Esophagus (tissue), 2 donors: ENCODE measurements around the gene PAPPA2. TPM values are rescaled to one million over a fixed set of nuclear protein-coding genes. Genes with fewer than 3 reads are reported as not detected.
"Not testable (repeated sequence)": the region's sequence is repeated elsewhere in the genome, so short reads cannot be mapped to it uniquely, and the experiment has no call there.

Experiments
- H3K27ac ChIP-seq, 2 donors: one replicate each; pipeline ENCODE4 v1.5.1; 2013; ENCODE audit warnings: low read depth in 2 of 2, mild to moderate bottlenecking in 2 of 2, inconsistent platforms in 1 of 2, low read length in 1 of 2, moderate library complexity in 1 of 2
- H3K27me3 ChIP-seq, 2 donors: one replicate each; pipeline ENCODE4 v1.6.1; 2013; ENCODE audit warnings: low read length in 2 of 2, control low read depth in 1 of 2, mild to moderate bottlenecking in 1 of 2; ENCODE audit not compliant: insufficient read depth in 2 of 2, control insufficient read depth in 1 of 2
- H3K36me3 ChIP-seq, 2 donors: one replicate each; pipeline ENCODE4 v1.6.1; 2013; ENCODE audit warnings: low read length in 1 of 2; ENCODE audit not compliant: control insufficient read depth in 2 of 2, insufficient read depth in 2 of 2
- H3K4me1 ChIP-seq, 2 donors: one replicate each; pipeline ENCODE4 v1.6.1; 2013; ENCODE audit warnings: low read length in 1 of 2; ENCODE audit not compliant: control insufficient read depth in 2 of 2, insufficient read depth in 2 of 2
- H3K4me3 ChIP-seq, 2 donors: one replicate each; pipeline ENCODE4 v1.5.1; 2013; ENCODE audit warnings: low read length in 2 of 2, mild to moderate bottlenecking in 2 of 2, low read depth in 1 of 2, moderate library complexity in 1 of 2
- H3K9me3 ChIP-seq, 2 donors: one replicate each; pipeline ENCODE4 v1.6.1; 2013; ENCODE audit warnings: mild to moderate bottlenecking in 2 of 2, low read depth in 1 of 2, low read length in 1 of 2, moderate library complexity in 1 of 2; ENCODE audit not compliant: control insufficient read depth in 2 of 2, insufficient read depth in 1 of 2
- WGBS, 2 donors: extraction: QIAGEN DNeasy Blood & Tissue Kit; methylation state at CpG; one replicate each; pipeline ENCODE4 v1.1.7; 2013; 5-methylcytosine and 5-hydroxymethylcytosine counted together
- polyA plus RNA-seq, 2 donors: library from polyadenylated mRNA; stranded (reverse); fragments of 200-250 nt; gene quantifications; one replicate each; pipeline ENCODE4 v1.2.3, GENCODE V29; 2013
- donor health status: healthy with polysubstance abuse.
- donor health status: Bipolar disorder and iron deficiency.

The PAPPA2 gene
- polyA plus RNA-seq, result under 1 TPM in 1 of 2 donors, not detected in 1; under 0.01 TPM

- Histone ChIP-seq H3K27ac (no peak within 1 kb of the TSS), H3K4me1 (no peaks in the 10 kb centered on the region), H3K4me3 (no peak within 1 kb of the TSS), H3K36me3 (no peaks in the 10 kb centered on the region), H3K27me3 (no peaks in the 10 kb centered on the region), H3K9me3 (peaks cover 2 to 5% of the 10 kb centered on the region in 2 donors)
- WGBS, 2 donors, result 77 to 80% methylated on average over 6 of the region's 6 CpGs
Measured at GRCh38 chr1:176462674-176463378, at the start of gene PAPPA2. TSS of gene PAPPA2 (plus strand) at chr1:176463175. CDS start at chr1:176556323, 93,148 bp downstream.

GRCh38 chr1:176416777-176417176 is 46.2 kb upstream of the PAPPA2 start:
- no peaks in the 10 kb centered on the region for H3K4me1 ChIP-seq
- H3K27ac ChIP-seq, result no peak overlapping the region
- peaks cover 0 to 5% of the 10 kb centered on the region in 2 donors for H3K9me3 ChIP-seq
- H3K27me3 ChIP-seq, result no peaks in the 10 kb centered on the region
- 55 to 59% methylated on average over 6 of the region's 6 CpGs for WGBS, 2 donors
- no peak overlapping the region for H3K4me3 ChIP-seq
- H3K36me3 ChIP-seq, result no peaks in the 10 kb centered on the region

GRCh38 chr1:176419608-176420007 is 43.4 kb upstream of the PAPPA2 start:
- not testable (repeated sequence) for H3K9me3 ChIP-seq, H3K4me3 ChIP-seq, H3K27me3 ChIP-seq, H3K4me1 ChIP-seq, H3K27ac ChIP-seq, H3K36me3 ChIP-seq
- 77 to 85% methylated on average over 1 of the region's 1 CpG for WGBS, 2 donors

- H3K4me3 ChIP-seq, result no peak overlapping the region
- H3K9me3 ChIP-seq, result no peaks in the 10 kb centered on the region
- H3K27ac ChIP-seq, result no peak overlapping the region
- H3K27me3 ChIP-seq, result no peaks in the 10 kb centered on the region
- H3K4me1 ChIP-seq, result no peaks in the 10 kb centered on the region
- WGBS, 2 donors, result 59 to 67% methylated on average over 2 of the region's 2 CpGs
- H3K36me3 ChIP-seq, result no peaks in the 10 kb centered on the region
Measured at GRCh38 chr1:176434234-176434633, 28.7 kb upstream of the PAPPA2 start.

- no peak overlapping the region for H3K27ac ChIP-seq
- H3K9me3 ChIP-seq, result no peaks in the 10 kb centered on the region
- H3K27me3 ChIP-seq, result no peaks in the 10 kb centered on the region
- H3K36me3 ChIP-seq, result no peaks in the 10 kb centered on the region
- H3K4me1 ChIP-seq, result no peaks in the 10 kb centered on the region
- no peak overlapping the region for H3K4me3 ChIP-seq
Measured at GRCh38 chr1:176436251-176436650, 26.7 kb upstream of the PAPPA2 start.

GRCh38 chr1:176440176-176440575 is 22.8 kb upstream of the PAPPA2 start:
- H3K9me3 ChIP-seq, result no peaks in the 10 kb centered on the region
- no peaks in the 10 kb centered on the region for H3K27me3 ChIP-seq
- H3K36me3 ChIP-seq, result no peaks in the 10 kb centered on the region
- WGBS, 2 donors, result 44 to 64% methylated on average over 2 of the region's 2 CpGs
- no peak overlapping the region for H3K27ac ChIP-seq
- no peaks in the 10 kb centered on the region for H3K4me1 ChIP-seq
- no peak overlapping the region for H3K4me3 ChIP-seq

- Histone ChIP-seq H3K9me3 (no peaks in the 10 kb centered on the region), H3K4me3 (no peak overlapping the region), H3K27me3 (no peaks in the 10 kb centered on the region), H3K27ac (no peak overlapping the region), H3K4me1 (no peaks in the 10 kb centered on the region), H3K36me3 (no peaks in the 10 kb centered on the region)
- WGBS, 2 donors, result 70 to 81% methylated on average over 4 of the region's 4 CpGs
Measured at GRCh38 chr1:176444286-176444685, 18.7 kb upstream of the PAPPA2 start.

- 51 to 67% methylated on average over 2 of the region's 2 CpGs for WGBS, 2 donors
- Histone ChIP-seq H3K27me3 (no peaks in the 10 kb centered on the region), H3K36me3 (no peaks in the 10 kb centered on the region), H3K27ac (no peak overlapping the region), H3K9me3 (no peaks in the 10 kb centered on the region), H3K4me3 (no peak overlapping the region), H3K4me1 (no peaks in the 10 kb centered on the region)
Measured at GRCh38 chr1:176445402-176445801, 17.6 kb upstream of the PAPPA2 start.

- no peaks in the 10 kb centered on the region for H3K36me3 ChIP-seq
- no peak overlapping the region for H3K27ac ChIP-seq
- no peaks in the 10 kb centered on the region for H3K27me3 ChIP-seq
- no peaks in the 10 kb centered on the region for H3K4me1 ChIP-seq
- no peak overlapping the region for H3K4me3 ChIP-seq
- 59 to 67% methylated on average over 4 of the region's 4 CpGs for WGBS, 2 donors
- no peaks in the 10 kb centered on the region for H3K9me3 ChIP-seq
Measured at GRCh38 chr1:176448340-176448739, 14.6 kb upstream of the PAPPA2 start.

GRCh38 chr1:176450526-176450925 is 12.4 kb upstream of the PAPPA2 start:
- Histone ChIP-seq H3K4me3 (no peak overlapping the region), H3K4me1 (no peaks in the 10 kb centered on the region), H3K9me3 (no peaks in the 10 kb centered on the region), H3K36me3 (no peaks in the 10 kb centered on the region), H3K27ac (no peak overlapping the region), H3K27me3 (no peaks in the 10 kb centered on the region)
- 47 to 67% methylated on average over 1 of the region's 1 CpG for WGBS, 2 donors
